Right ventricle myocardium superior (tissue), 1 donor: Measurements from ENCODE around the gene ASAP2. TPM values are rescaled to one million over a fixed set of nuclear protein-coding genes. Genes with fewer than 3 reads are reported as not detected.

Experiments used
- ATAC-seq: fragments of 200-7000 bp; cut with Tn5 transposase; one replicate; pipeline ENCODE4 v1.9.1; 2020; ENCODE audit warnings: mild to moderate bottlenecking; ENCODE audit not compliant: poor library complexity
- DNase-seq: peaks from one replicate; pipeline ENCODE4 v3.0.0-alpha.2; 2020
- intact Hi-C: fragments of 100-400 bp; cut with DNase I; formaldehyde crosslinking; loops from one replicate; pipeline ENCODE4 v1.11.2; 2022
- total RNA-seq: library from RNA; stranded (reverse); fragmentation: NEBNext Ultra II Directional; extraction: Animal tissue kit (Norgen Biotek cat#: 25700); gene quantifications from one replicate; pipeline ENCODE4 v1.2.1, GENCODE V29; 2021
- donor health status: DM: no; HTN: yes; CAD: no; lungs with severe emphysema.

ASAP2 gene
- total RNA-seq, 1 donor from 2014 or later: 10.7 TPM

- ATAC-seq (no peak), DNase-seq (no peak)
- intact Hi-C loops: no loop called here
Observed at GRCh38 chr2:9375857-9376428, 169.3 kb downstream of the ASAP2 start.

- no peak for ATAC-seq
- intact Hi-C loops: no loop called here
- DNase-seq: no peak
Observed at GRCh38 chr2:9377461-9378097, 171.0 kb downstream of the ASAP2 start.

- intact Hi-C loops: no loop called here
- DNase-seq (peak; percentile 87), ATAC-seq (peak; percentile 76)
Observed at GRCh38 chr2:9378433-9379390, 172.1 kb downstream of the ASAP2 start.

GRCh38 chr2:9379391-9379755, 172.8 kb downstream of the ASAP2 start:
- intact Hi-C loops: no loop called here
- ATAC-seq: no peak
- no peak for DNase-seq

GRCh38 chr2:9380702-9381628, 174.4 kb downstream of the ASAP2 start:
- peak; percentile 61 for DNase-seq
- ATAC-seq: peak; percentile 71
- intact Hi-C loops: no loop called here

- no peak for DNase-seq
- ATAC-seq: no peak
- intact Hi-C loops: no loop called here
Observed at GRCh38 chr2:9382604-9383235, 176.1 kb downstream of the ASAP2 start.

- ATAC-seq (no peak), DNase-seq (no peak)
- intact Hi-C loops: no loop called here
Observed at GRCh38 chr2:9384521-9384920, 177.9 kb downstream of the ASAP2 start.

GRCh38 chr2:9385841-9386240, 179.2 kb downstream of the ASAP2 start:
- intact Hi-C loops: no loop called here

GRCh38 chr2:9388199-9388681, 181.6 kb downstream of the ASAP2 start:
- no peak for ATAC-seq

More at GRCh38 chr2:9385841-9386240, 179.2 kb downstream of the ASAP2 start:
- ATAC-seq: peak; percentile 32
- DNase-seq: no peak

GRCh38 chr2:9388950-9389911, 182.6 kb downstream of the ASAP2 start:
- intact Hi-C loops: no loop called here
- no peak for DNase-seq
- no peak for ATAC-seq

More at GRCh38 chr2:9388199-9388681, 181.6 kb downstream of the ASAP2 start:
- no peak for DNase-seq
- intact Hi-C loops: no loop called here

- intact Hi-C loops: no loop called here
- no peak for ATAC-seq
Observed at GRCh38 chr2:9390151-9390850, 183.7 kb downstream of the ASAP2 start.

GRCh38 chr2:9390991-9391390, 184.4 kb downstream of the ASAP2 start:
- ATAC-seq (no peak), DNase-seq (no peak)
- intact Hi-C loops: no loop called here

More at GRCh38 chr2:9390151-9390850, 183.7 kb downstream of the ASAP2 start:
- DNase-seq: no peak

GRCh38 chr2:9391961-9392720, 185.5 kb downstream of the ASAP2 start:
- intact Hi-C loops: no loop called here
- DNase-seq (no peak), ATAC-seq (no peak)

- DNase-seq (peak; percentile 64), ATAC-seq (peak; percentile 47)
- intact Hi-C loops: no loop called here
Observed at GRCh38 chr2:9392898-9393765, 186.5 kb downstream of the ASAP2 start.

- intact Hi-C loops: no loop called here
- DNase-seq (no peak), ATAC-seq (no peak)
Observed at GRCh38 chr2:9394816-9395215, 188.2 kb downstream of the ASAP2 start.
